A204.1 (cell line): ENCODE results near the gene MAGEH1.
"Not testable (repeated sequence)": the region's sequence is repeated elsewhere in the genome, so short reads cannot be mapped to it uniquely, and the experiment has no call there.

Experiments
- FAIRE-seq: peaks from 2 replicates; lab custom pipeline; 2012; peaks lifted over from hg19 to GRCh38; lab: Jason Lieb, UNC

The MAGEH1 gene, protein sequence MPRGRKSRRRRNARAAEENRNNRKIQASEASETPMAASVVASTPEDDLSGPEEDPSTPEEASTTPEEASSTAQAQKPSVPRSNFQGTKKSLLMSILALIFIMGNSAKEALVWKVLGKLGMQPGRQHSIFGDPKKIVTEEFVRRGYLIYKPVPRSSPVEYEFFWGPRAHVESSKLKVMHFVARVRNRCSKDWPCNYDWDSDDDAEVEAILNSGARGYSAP

GRCh38 chrX:55451990-55452832, at the start of gene MAGEH1:
Gene MAGEH1 (plus strand): TSS chrX:55452127. CDS start chrX:55452375, 248 bp downstream.
- FAIRE-seq, result peak; percentile 37

DNA sequence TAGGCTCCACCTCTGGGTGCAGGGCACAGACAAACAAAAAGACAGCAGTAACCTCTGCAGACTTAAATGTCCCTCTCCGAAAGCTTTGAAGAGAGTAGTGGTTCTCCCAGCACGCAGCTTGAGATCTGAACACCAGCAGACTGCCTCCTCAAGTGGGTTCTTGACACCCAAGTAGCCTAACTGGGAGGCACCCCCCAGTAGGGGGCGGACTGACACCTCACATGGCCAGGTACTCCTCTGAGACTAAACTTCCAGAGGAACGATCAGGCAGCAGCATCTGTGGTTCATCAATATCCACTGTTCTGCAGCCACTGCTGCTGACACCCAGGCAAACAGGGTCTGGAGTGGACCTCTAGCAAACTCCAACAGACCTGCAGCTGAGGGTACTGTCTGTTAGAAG, 24.8 kb upstream of the MAGEH1 start:
- not testable (repeated sequence) for FAIRE-seq

GRCh38 chrX:55443468-55443867, 8.5 kb upstream of the MAGEH1 start:
- not testable (repeated sequence) for FAIRE-seq

- FAIRE-seq, result no peak
These were observed 1.7 kb upstream of the MAGEH1 start for GRCh38 chrX:55450259-55450658.

- no peak for FAIRE-seq
These were observed 786 bp upstream of the MAGEH1 start for GRCh38 chrX:55451141-55451540.

- no peak for FAIRE-seq
These were observed 319 bp upstream of the MAGEH1 start for GRCh38 chrX:55451626-55451989.

- no peak for FAIRE-seq
These were observed 852 bp downstream of the MAGEH1 start for GRCh38 chrX:55452833-55453124.

GRCh38 chrX:55455708-55456107, 3.8 kb downstream of the MAGEH1 start:
- not testable (repeated sequence) for FAIRE-seq

- FAIRE-seq, result not testable (repeated sequence)
These were observed 7.5 kb downstream of the MAGEH1 start for GRCh38 chrX:55459426-55459825.

DNA sequence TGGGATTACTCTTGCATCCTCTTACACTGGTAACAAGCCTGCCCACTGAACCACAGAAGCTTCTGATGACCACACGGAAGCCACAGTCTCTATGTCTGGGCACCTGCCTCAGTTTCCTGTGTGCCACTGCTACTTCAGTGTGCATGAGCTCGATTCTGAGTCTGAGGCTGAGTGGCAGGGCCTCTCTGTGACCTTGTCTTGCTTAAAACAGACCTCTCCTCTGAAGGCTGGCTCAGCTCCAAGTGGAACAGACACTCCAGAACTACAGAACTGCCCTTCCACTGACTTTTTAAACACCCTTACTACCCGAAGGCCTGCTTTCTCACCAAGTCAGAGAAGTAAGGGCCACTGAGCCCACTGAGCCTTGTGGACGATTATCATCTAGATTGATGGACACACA, 8.0 kb downstream of the MAGEH1 start:
- not testable (repeated sequence) for FAIRE-seq

DNA sequence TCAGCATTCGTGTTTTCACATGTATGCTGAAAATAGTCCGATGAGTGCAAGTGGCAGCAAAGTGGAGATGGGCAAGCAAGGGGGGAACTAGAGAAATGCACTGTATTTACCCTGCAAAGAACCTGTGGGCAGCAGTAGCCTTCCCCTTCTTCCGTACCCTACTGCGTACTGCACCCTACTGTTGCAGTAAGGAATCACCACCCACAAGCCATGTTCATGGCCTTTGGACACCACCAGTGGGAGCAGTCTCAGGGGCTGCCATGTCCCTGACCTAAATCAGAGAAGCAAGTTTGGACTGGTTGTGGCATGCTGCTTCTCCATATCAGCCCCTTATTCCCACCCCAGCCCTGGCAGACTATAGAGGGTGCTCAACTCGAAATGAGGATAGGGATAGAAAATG, 12.1 kb downstream of the MAGEH1 start:
- FAIRE-seq, result not testable (repeated sequence)

DNA sequence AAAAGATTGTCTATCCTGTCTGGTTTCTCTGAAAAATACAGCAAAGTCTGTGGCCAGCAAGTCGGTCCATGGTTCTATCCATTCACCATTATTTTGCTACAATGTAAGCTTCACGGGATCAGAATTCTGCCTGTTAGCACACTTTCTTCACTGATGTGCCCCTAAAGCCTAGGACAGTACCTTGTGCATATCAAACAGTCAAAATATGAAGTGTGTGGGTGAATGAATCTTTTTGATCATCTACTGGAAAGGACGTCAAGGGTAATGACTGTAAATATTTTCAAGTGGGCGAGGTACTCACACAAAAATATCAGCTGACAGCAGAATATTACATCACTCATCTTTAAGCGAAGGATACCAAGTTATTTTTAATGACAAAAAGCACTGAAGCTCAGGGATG, 13.2 kb downstream of the MAGEH1 start:
- FAIRE-seq, result not testable (repeated sequence)

GRCh38 chrX:55465791-55466190, 13.9 kb downstream of the MAGEH1 start:
- peak; percentile 56 for FAIRE-seq

- FAIRE-seq, result not testable (repeated sequence)
These were observed 28.0 kb downstream of the MAGEH1 start for GRCh38 chrX:55479956-55480355.

DNA sequence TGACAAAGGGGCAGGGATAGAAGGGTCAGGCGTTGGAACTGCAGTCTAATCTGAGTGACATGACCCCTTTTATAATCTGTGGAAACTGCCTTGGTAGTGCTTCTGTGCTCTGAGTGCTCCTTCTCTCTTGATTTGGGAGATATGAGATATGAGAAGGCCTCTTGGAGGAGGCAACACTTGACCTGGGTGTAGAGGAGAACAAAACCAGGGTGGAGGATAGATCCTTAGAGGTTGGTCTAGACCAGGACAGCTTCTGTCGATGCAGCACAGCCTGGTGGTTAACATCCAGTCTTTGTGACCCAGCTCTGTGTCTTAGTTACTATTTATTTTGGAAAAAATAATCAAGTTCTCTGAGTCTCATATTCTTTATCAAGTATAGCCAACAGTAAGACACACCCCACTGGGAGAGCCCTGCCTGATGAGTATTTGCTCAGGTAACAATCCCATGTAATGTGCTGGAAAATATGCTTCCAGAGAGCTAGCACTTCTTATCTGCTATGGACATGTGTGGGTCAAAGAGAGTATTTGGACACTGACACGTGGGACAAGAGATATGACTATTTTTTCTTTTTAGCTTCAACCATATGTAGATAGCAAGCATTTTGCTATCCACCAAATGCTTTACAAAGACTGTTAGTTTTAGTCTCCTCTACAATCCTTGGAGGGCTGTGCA, 28.6 kb downstream of the MAGEH1 start:
- FAIRE-seq, result no peak

DNA sequence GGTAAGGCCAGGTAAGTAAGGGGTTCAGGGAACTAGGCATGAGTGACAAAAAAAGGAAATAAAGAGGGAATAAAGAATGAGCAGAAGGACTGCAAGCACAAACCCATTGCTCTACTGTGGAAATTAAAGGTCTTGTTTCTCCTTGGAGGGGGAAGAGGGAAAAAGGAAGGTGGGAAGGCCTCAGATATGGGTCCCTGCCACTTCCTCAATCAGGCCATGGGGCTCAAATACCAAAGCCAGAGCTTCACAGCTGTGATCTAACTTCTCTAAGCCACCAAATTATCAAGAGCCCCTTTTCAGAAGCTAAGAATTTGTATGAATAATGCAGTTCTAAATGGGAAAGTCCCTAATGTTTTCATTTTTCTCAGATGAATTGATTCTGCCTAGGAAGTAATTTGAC, 33.0 kb downstream of the MAGEH1 start:
- no peak for FAIRE-seq

DNA sequence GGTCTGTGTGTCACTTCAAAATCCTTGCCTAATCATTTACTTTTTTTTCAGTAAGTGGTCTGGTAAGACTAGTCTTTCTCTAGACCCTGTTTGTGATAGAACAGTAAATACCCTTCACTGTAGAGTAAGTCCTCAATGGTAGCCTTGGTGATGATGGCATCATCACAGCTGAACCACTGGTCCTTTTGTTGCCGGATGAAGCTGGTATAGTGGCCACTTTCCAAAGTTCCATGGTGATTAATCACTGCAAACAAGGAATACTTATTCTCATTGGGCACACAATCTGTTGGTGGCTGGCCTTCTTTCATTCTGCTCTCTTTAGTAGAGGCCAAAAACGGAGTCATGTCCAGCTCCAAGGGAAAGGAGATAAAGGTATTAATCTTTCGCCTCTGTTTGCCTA, 34.8 kb downstream of the MAGEH1 start:
- FAIRE-seq, result no peak

DNA sequence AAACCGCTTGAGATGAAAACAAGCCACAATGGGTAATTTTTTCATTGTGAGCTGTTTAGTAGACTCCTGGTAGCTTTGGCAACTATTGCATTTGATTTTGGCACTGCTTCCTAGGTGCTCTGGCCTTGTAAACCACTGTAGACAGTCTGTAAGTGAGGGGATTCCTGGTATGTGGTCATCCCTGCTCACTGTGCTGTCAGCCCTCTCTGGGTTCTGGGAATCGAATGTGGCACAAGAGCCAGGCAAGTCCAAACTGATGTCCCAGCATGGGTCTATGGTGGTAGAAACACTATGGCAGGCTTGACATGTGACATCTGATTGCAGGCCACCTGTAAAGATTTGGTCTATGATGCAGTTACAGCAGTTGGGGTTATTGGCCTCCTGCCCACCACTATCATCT, 35.2 kb downstream of the MAGEH1 start:
- FAIRE-seq, result no peak

DNA sequence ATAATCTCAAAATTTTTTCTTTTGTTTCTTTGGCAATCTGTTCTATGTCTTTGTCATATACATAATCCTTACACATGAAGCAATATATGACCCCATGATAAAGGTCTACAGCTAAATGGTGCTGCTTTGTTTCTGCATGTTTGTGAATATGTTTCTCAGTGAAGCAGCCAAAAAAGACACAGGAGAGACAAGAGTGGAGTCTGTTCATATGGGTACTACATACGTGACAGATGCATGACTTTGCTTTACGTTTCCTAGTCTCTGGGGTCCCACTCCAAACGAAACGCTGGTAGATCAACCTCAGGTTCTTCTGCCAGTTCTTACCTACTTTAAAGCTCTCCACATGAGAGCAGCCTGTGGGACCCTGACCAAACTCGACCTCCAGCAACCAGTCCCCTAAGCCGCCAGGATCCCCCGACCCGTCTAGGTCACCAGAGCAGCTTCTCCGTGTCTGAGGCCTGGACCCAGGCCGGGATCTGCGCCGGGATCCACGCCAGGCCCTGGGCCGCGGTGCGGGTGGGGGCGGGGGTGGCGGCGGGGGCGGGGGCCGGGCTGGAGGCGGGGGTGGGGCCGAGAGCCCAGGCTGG, 36.2 kb downstream of the MAGEH1 start:
- FAIRE-seq, result no peak

- no peak for FAIRE-seq
These were observed 36.8 kb downstream of the MAGEH1 start for GRCh38 chrX:55488593-55489313.

GRCh38 chrX:55489314-55490009, 37.5 kb downstream of the MAGEH1 start, which contains the start of gene USP51:
Gene USP51 (minus strand): TSS chrX:55489848. CDS start chrX:55488939, 909 bp downstream.
- FAIRE-seq, result no peak

- no peak for FAIRE-seq
These were observed 38.2 kb downstream of the MAGEH1 start for GRCh38 chrX:55490121-55490520.
